Activated B cell treated with CpG ODN at 0.5 μM for 24 hours (primary cell): Measurements from ENCODE around the gene PNPLA7. TPM values are rescaled to one million over a fixed set of nuclear protein-coding genes. Genes with fewer than 3 reads are reported as not detected.

ENCODE experiments used
- ATAC-seq: fragments of 200-7000 bp; cut with Tn5 transposase; one replicate; pipeline ENCODE4 v1.10.0; 2021; ENCODE audit warnings: low read depth, mild to moderate bottlenecking, moderate library complexity
- CTCF ChIA-PET: fragments of 350-600 bp; sonication (Branson Sonifier 250); formaldehyde crosslinking; loops from one replicate; lab custom pipeline; 2021; ENCODE audit warnings: antibody characterized with exemption; lab: Charles Lee
- POLR2A ChIA-PET: fragments of 350-600 bp; sonication (Branson Sonifier 250); formaldehyde crosslinking; loops from one replicate; lab custom pipeline; 2021; ENCODE audit warnings: antibody characterized with exemption; lab: Charles Lee
- DNase-seq: peaks from one replicate; pipeline ENCODE4 v3.0.0; 2022
- H3K27ac Mint-ChIP-seq: one replicate; pipeline ENCODE4 v1.8.0; 2020; ENCODE audit warnings: mixed read lengths
- H3K27me3 Mint-ChIP-seq: one replicate; pipeline ENCODE4 v1.8.0; 2021; ENCODE audit warnings: mixed read lengths
- H3K36me3 Mint-ChIP-seq: one replicate; pipeline ENCODE4 v1.8.0; 2021; ENCODE audit warnings: low read depth, mixed read lengths
- H3K4me1 Mint-ChIP-seq: one replicate; pipeline ENCODE4 v1.8.0; 2021; ENCODE audit warnings: mixed read lengths
- H3K4me3 Mint-ChIP-seq: one replicate; pipeline ENCODE4 v1.8.0; 2020; ENCODE audit warnings: mild to moderate bottlenecking, mixed read lengths
- H3K9me3 Mint-ChIP-seq: one replicate; pipeline ENCODE4 v1.8.0; 2020; ENCODE audit warnings: mixed read lengths
- intact Hi-C: fragments of 100-400 bp; cut with micrococcal nuclease; formaldehyde crosslinking; loops from one replicate; pipeline ENCODE4 v1.15.1; 2024
- total RNA-seq: library from RNA; stranded (reverse); gene quantifications from 2 replicates; pipeline ENCODE4 v1.2.3, GENCODE V29; 2022
- TF ChIP-seq, protein P1 (sequence below): fragments of 200-600 bp; IDR thresholded peaks from one replicate; pipeline ENCODE4 v1.8.0; 2022; ENCODE audit warnings: antibody characterized with exemption, mild to moderate bottlenecking

The PNPLA7 gene
- total RNA-seq, 1 donor from 2014 or later = 5.5 TPM

GRCh38 chr9:137445930-137446431, 104.2 kb downstream of the PNPLA7 start:
- ChIA-PET CTCF (interaction anchor here (0.9 to 1.8 kb wide), 2 partner anchors 23 to 209 kb away, joined by 3 to 7 read pairs; partner anchors contain the start of genes EXD3 and NOXA1), POLR2A (interaction anchor here (0.5 to 0.8 kb wide), 2 partner anchors 13 to 85 kb away, joined by 3 to 4 read pairs; partner anchors contain the start of gene NSMF)
- Mint-ChIP-seq H3K36me3 (no peaks in the 10 kb centered on the region), H3K27me3 (peaks cover 9% of the 10 kb centered on the region), H3K4me3 (no peak overlapping the region), H3K4me1 (peaks cover 8% of the 10 kb centered on the region), H3K27ac (no peak overlapping the region), H3K9me3 (no peaks in the 10 kb centered on the region)
- DNase-seq (no peak), ATAC-seq (no peak)
- TF ChIP-seq, protein P1, sequence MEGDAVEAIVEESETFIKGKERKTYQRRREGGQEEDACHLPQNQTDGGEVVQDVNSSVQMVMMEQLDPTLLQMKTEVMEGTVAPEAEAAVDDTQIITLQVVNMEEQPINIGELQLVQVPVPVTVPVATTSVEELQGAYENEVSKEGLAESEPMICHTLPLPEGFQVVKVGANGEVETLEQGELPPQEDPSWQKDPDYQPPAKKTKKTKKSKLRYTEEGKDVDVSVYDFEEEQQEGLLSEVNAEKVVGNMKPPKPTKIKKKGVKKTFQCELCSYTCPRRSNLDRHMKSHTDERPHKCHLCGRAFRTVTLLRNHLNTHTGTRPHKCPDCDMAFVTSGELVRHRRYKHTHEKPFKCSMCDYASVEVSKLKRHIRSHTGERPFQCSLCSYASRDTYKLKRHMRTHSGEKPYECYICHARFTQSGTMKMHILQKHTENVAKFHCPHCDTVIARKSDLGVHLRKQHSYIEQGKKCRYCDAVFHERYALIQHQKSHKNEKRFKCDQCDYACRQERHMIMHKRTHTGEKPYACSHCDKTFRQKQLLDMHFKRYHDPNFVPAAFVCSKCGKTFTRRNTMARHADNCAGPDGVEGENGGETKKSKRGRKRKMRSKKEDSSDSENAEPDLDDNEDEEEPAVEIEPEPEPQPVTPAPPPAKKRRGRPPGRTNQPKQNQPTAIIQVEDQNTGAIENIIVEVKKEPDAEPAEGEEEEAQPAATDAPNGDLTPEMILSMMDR = no peak
- intact Hi-C loops = loop anchor here (1.0 to 2.0 kb wide), 4 partner anchors 23 to 210 kb away; partner anchors contain the start of genes EXD3, NOXA1 and NRARP

- intact Hi-C loops = loop anchor here (1.0 to 2.0 kb wide), 4 partner anchors 22 to 209 kb away; partner anchors contain the start of genes EXD3, NOXA1 and NRARP
- peaks cover 9% of the 10 kb centered on the region for H3K27me3 Mint-ChIP-seq
- H3K4me1 Mint-ChIP-seq = peaks cover 8% of the 10 kb centered on the region
Measured at GRCh38 chr9:137445275-137445807, 104.9 kb downstream of the PNPLA7 start.

DNA sequence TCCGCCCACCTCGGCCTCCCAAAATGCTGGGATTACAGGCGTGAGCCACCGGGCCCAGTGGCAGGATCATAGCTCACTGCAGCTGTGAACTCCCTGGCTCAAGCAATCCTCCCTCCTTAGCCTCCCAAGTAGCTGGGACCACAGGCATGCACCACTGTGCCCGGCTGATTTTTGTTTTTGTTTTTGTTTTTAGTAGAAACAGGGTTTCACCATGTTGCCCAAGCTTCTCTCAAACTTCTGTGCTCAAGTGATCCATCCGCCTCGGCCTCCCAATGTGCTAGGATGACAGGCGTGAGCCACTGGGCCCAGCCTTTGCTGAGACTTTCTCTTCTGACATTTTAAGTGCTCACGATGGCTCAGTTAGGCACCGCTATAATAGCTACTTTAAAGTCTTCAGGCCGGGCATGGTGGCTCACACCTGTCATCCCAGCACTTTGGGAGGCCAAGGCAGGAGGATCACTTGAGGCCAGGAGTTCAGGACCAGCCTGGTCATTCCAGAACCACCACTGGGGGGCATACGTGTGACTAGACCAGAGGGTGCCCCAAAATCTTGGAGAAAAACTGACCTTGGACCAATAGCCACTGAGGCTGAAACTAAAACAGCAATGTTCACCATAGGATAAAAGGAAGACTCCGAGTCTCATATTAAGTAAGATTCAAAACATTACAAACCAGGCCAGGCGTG, 106.0 kb downstream of the PNPLA7 start:
- H3K4me3 Mint-ChIP-seq = no peak overlapping the region
- ATAC-seq (no peak), DNase-seq (no peak)
- no peaks in the 10 kb centered on the region for H3K36me3 Mint-ChIP-seq
- TF ChIP-seq, protein P1 = no peak
- no peak overlapping the region for H3K27ac Mint-ChIP-seq
- ChIA-PET CTCF (interaction anchor here (0.8 to 2.3 kb wide), 8 partner anchors 9 to 602 kb away, joined by 3 to 8 read pairs (median 3); partner anchors contain the start of genes AJM1, EXD3, NOXA1 and NRARP), POLR2A (no interaction called here)
- H3K4me1 Mint-ChIP-seq = peaks cover 8% of the 10 kb centered on the region
- peaks cover 9% of the 10 kb centered on the region for H3K27me3 Mint-ChIP-seq
- no peaks in the 10 kb centered on the region for H3K9me3 Mint-ChIP-seq
- intact Hi-C loops = loop anchor here (2.0 kb wide), 1 partner anchor 149 kb away; no protein-coding TSS in a partner anchor

More at GRCh38 chr9:137445275-137445807, 104.9 kb downstream of the PNPLA7 start:
- Mint-ChIP-seq H3K36me3 (no peaks in the 10 kb centered on the region), H3K27ac (no peak overlapping the region), H3K4me3 (peak overlapping the region; percentile 24), H3K9me3 (no peaks in the 10 kb centered on the region)
- TF ChIP-seq, protein P1 = peak; percentile 89
- DNase-seq = peak; percentile 73
- peak; percentile 94 for ATAC-seq
- POLR2A ChIA-PET = no interaction called here
- CTCF ChIA-PET = interaction anchor here (0.5 to 1.8 kb wide), 4 partner anchors 22 to 210 kb away, joined by 3 to 7 read pairs (median 3); partner anchors contain the start of genes EXD3, NOXA1 and TOR4A

GRCh38 chr9:137441935-137442321, 108.3 kb downstream of the PNPLA7 start:
- no peak overlapping the region for H3K27ac Mint-ChIP-seq
- ChIA-PET POLR2A (interaction anchor here (1.1 kb wide), 1 partner anchor 19 kb away, joined by 3 read pairs; the partner anchor contains the start of genes EXD3 and NOXA1), CTCF (no interaction called here)
- H3K4me3 Mint-ChIP-seq = peak overlapping the region; percentile 64
- no peaks in the 10 kb centered on the region for H3K36me3 Mint-ChIP-seq
- H3K27me3 Mint-ChIP-seq = peaks cover 11% of the 10 kb centered on the region
- H3K4me1 Mint-ChIP-seq = peaks cover 8% of the 10 kb centered on the region
- no peaks in the 10 kb centered on the region for H3K9me3 Mint-ChIP-seq
- no peak for ATAC-seq
- TF ChIP-seq, protein P1 = no peak
- DNase-seq = no peak
- intact Hi-C loops = loop anchor here (2.0 kb wide), 1 partner anchor 13 kb away; no protein-coding TSS in a partner anchor
